HS-5 (cell line): ENCODE measurements around the gene TMEM8B.

Experiments
- DNase-seq: peaks from one replicate; pipeline ENCODE4 v3.0.0-alpha.2; 2012; ENCODE audit warnings: low read depth

The TMEM8B gene

GRCh38 chr9:35811381-35812024 lies 17.5 kb upstream of the TMEM8B start:
- no peak for DNase-seq

DNA sequence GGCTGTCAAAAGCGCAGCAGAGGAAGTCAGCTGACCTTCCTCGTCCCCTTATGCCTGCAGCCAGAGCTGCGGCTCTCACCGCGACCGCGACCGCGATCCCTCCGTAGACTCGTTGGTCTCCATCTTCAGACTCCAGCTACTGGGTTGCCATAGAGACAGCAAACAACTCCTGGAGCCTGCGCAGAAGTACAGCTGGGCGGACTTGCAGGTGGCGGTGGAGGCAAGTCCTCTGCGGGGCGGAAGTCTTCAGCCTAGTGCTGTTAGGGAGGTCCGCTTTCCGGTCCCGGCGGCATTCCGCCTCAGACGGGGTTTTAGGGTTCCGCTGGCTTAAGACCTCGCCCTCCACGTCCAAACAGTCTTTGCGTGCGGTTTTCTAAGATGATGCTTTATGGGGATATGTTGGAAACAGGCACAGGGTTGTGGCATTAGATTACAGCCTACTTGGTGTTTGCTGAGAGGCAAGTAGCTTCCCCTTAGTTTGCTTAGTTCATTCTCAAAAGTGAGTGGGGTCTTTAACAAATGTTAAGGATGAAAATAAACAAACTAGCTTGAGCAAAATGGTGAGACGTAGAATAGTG lies 16.9 kb upstream of the TMEM8B start, which contains the start of gene SPAG8:
TSS of gene SPAG8 (minus strand) at position 238 of the 578 bp plus-strand sequence. CDS start at position 123, 115 bp downstream.
- peak; percentile 70 for DNase-seq

- no peak for DNase-seq
Measured at GRCh38 chr9:35813434-35814105, 15.5 kb upstream of the TMEM8B start.

DNA sequence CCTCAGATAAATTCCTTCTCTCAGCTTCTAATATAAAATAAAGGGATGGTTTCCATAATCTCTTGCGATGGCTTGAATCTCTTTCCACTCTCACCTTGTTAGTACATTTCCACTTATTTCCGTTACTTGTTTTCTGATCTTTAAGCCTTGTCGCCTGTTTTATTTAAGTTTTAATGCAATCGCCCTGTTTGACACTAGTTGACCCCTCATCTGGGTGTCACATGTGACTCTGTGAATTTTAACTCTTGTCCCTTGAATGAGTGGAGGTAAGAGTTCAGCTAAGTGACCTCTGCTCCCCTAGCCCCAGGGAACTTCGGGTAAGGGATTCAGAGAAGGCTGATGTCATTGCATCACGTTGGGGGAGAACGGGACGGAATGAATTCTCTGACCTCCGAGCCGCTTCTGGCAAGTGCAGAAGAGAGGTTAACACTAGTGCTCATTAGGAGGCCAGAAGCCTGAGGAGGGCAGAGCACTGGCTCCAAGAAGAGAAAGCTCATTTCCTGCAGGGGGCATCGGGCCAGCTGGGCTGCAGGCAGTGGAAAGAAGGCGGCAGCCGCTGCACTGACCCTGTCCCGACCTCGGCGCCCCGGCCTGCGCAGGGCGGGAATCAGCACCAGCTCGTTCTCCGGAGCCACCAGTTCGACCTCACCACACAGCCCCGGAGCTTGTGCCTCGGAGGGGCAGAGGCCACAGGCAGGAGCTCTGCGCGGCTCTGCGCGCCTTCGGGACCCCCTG lies 14.8 kb upstream of the TMEM8B start:
- no peak for DNase-seq

DNA sequence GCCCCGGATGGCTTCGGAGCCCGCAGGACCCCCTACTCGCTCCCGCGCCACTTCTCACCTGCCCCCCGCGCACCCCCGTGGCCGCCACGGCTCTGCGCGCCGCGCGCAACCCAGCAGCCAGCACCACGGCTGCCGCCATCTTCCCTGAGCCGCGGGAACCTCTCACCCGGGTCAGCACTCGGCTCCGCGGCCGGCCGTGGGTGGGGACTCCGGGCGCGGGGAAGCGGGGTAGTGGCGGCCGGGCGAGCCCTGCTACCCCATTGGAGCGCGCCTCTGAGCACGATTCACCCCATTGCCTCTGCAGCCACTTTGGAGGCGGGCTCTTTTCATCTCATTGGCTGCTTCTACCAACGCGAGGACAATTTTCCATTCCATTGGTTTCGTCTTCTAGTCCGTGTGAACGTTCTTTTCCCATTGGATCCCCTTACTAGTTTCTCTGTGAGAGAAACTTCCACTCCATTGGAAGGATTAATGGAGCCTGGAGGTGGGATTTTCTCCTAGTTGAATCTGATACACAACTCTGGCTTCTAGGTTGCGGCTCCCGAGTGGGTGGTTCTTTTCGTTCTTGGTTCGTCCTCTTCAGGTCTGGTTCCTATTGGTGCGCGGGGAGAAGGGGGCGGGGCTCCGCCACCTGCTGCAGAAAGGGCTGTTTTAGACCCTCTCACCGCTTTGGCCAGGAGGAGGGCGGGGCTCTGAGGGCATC lies 14.0 kb upstream of the TMEM8B start, which contains the start of gene HINT2:
TSS of gene HINT2 (minus strand) at position 202 of the 703 bp plus-strand sequence. CDS start at position 139, 63 bp downstream.
- peak; percentile 98 for DNase-seq

GRCh38 chr9:35816708-35817107 lies 12.3 kb upstream of the TMEM8B start:
- DNase-seq: no peak

- no peak for DNase-seq
Measured at GRCh38 chr9:35818341-35818740, 10.7 kb upstream of the TMEM8B start.

DNA sequence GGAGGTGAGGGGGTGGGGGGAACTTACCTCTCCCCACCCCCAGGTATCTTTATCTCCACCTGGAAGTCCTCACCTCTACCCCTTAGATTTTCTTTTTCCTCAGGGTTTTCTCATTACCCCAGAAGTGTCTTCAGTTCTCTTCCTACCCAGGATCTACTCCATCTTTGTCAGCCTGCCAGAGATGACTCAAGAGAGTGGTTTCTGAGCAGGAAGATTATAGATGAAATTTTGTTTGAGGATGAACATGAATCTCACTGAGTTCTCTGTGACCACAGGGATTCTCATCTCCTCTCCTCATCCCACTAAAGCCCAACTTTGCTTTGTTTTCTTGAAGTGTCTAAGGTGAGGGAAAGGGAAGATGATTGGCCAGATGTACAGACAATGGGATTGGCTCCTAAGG lies 9.0 kb upstream of the TMEM8B start:
- DNase-seq: no peak

GRCh38 chr9:35822926-35823325 lies 6.1 kb upstream of the TMEM8B start:
- DNase-seq: no peak

DNA sequence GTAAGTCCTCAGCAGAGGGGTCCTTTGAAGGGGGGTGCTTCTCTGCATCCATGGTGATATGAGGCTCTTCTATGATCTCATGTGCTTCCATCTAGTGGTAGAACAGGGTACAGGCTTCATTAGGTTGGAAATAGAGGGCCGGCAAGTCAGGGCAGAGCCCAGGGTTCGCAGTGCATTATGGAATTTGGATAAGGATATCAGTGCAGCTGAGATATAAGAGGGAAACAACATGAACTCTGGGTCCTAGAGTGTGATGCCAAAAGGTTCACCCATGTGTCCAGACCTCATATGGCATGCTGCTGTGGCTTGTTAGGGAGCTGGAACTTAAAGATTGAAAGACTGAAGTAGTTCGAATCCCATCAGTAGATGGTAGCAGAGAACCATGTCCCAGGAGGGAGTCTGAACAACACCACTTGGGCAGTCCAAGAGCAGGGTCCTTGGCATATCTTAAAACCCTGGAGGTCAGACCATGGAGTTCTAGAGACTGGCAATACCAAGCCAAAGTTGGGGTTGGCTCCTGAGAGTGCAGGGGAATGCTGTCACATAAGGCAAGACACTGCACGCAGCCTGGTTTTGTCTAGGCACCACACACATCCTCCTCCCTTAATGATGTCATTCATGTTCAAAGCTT lies 2.8 kb upstream of the TMEM8B start:
- no peak for DNase-seq

GRCh38 chr9:35827486-35827885 lies 1.5 kb upstream of the TMEM8B start:
- DNase-seq: no peak

GRCh38 chr9:35828716-35829083 lies 328 bp upstream of the TMEM8B start, which contains the start of gene FAM221B:
Gene FAM221B (minus strand): TSS chr9:35828732. CDS start chr9:35826161, 2,571 bp downstream.
- DNase-seq: no peak

DNA sequence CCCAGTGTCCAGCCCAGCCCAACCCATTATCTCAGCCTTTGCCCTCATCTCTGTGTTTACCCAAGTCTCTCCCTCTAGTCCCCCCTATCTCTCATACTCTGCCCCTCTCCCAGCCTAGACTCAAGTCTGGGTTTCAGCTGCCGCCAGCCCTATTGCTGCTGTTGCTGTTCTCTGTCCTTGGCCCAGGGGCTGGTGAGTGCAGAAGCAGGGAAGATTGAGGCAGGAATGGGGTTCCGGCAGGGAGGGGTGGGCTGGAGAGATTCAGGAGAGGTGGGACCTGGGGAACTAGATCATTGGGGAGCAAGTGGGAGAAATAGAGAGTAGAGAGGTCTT lies 702 bp downstream of the TMEM8B start:
- no peak for DNase-seq

GRCh38 chr9:35831040-35831439 lies 2.0 kb downstream of the TMEM8B start:
- DNase-seq: no peak

GRCh38 chr9:35832814-35833213 lies 3.8 kb downstream of the TMEM8B start:
- DNase-seq: no peak

DNA sequence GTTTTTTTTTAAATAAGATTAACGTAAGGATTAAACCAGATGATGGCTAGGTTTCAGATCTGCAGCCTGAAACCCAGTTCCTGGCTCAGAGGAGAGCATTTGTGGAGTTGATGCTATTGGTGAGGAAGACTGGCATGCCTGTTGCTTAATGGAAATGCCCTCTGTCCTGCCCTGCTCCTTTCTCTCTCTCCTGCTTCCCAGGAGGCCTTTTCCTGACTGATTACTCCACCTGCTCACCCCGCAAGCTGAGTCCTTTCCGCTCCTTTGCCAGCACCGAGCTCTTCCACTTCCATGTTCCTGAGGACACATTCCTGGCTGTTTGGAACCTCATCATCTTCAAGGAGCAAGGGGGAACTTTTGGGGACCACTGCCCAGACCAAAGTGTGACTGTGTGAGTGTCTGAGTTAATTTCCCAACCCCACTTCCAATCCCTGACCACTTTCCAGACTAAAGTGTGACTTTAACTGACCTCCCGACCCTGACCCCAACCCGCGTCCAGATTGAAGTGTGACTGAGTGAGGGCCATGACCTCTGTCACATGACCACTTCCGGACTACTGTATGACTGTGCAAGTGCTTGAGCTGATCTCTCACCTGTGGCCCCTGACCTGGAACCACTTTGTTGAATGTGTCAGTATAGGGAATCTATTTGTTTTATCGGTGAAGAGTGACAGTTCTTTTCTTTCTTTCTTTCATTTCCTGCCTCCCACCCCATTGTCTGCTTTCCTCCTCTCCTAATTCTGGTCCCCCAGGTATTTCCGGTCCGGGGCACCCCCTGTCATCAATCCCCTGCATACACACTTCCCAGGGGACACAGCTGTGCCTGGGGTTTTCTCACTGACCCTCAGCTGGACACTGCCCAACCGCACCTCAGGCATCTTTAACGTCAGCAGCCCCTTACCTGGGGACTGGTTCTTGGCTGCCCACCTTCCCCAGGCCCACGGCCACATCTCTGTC lies 5.5 kb downstream of the TMEM8B start:
- no peak for DNase-seq

GRCh38 chr9:35835216-35835632 lies 6.2 kb downstream of the TMEM8B start:
- DNase-seq: no peak

- DNase-seq: no peak
Measured at GRCh38 chr9:35835766-35836165, 6.7 kb downstream of the TMEM8B start.

- DNase-seq: no peak
Measured at GRCh38 chr9:35836595-35836994, 7.6 kb downstream of the TMEM8B start.

- DNase-seq: no peak
Measured at GRCh38 chr9:35839926-35840325, 10.9 kb downstream of the TMEM8B start.
